ENCODE data around the gene CAMK1. TPM values are rescaled to one million over a fixed set of nuclear protein-coding genes. Genes with fewer than 3 reads are reported as not detected.

The CAMK1 gene
- total and polyA plus RNA-seq, 5 donors: 20.1 to 24.9 (median 21.6) TPM

GRCh38 chr3:9736831-9737230, 32.9 kb downstream of the CAMK1 start:
- no peaks in the 10 kb centered on the region for H3K9me3 ChIP-seq (ENCODE audit: control insufficient read depth, low read length)
- no peaks in the 10 kb centered on the region for H3K27me3 ChIP-seq (ENCODE audit: control insufficient read depth, insufficient read depth)
- DNase-seq (no peak), ATAC-seq (no peak)
- H3K4me1 ChIP-seq (ENCODE audit: control insufficient read depth, insufficient read depth, low read length): peaks cover 8% of the 10 kb centered on the region
- H3K27ac ChIP-seq (ENCODE audit: low read length): no peak overlapping the region
- 51% methylated on average over 2 of the region's 2 CpGs for WGBS
- H3K4me3 ChIP-seq (ENCODE audit: low read length): no peak overlapping the region
- intact Hi-C loops (cut with DNase I): loop anchor here in 1 of 4 donors (10.0 kb wide), 1 partner anchor 48 kb away; no protein-coding TSS in a partner anchor

GRCh38 chr3:9732740-9733115, 37.0 kb downstream of the CAMK1 start:
- H3K27ac ChIP-seq (ENCODE audit: low read length): no peak overlapping the region

GRCh38 chr3:9732080-9732739, 37.5 kb downstream of the CAMK1 start:
- no peaks in the 10 kb centered on the region for H3K27me3 ChIP-seq (ENCODE audit: control insufficient read depth, insufficient read depth)
- 2% methylated on average over 41 of the region's 41 CpGs for WGBS
- H3K27ac ChIP-seq (ENCODE audit: low read length): no peak overlapping the region
- peak overlapping the region; percentile 92 for H3K4me3 ChIP-seq (ENCODE audit: low read length)
- DNase-seq (peak; percentile 45 to 74 (median 70)), ATAC-seq (peak; percentile 1 to 15)
- intact Hi-C loops (cut with DNase I): loop anchor here in 1 of 4 donors (5.0 to 10.0 kb wide), 2 partner anchors 53 to 230 kb away; no protein-coding TSS in a partner anchor
- H3K9me3 ChIP-seq (ENCODE audit: control insufficient read depth, low read length): no peaks in the 10 kb centered on the region
- peaks cover 8% of the 10 kb centered on the region for H3K4me1 ChIP-seq (ENCODE audit: control insufficient read depth, insufficient read depth, low read length)

More at GRCh38 chr3:9732740-9733115, 37.0 kb downstream of the CAMK1 start:
- intact Hi-C loops (cut with DNase I): loop anchor here in 1 of 4 donors (5.0 to 10.0 kb wide), 2 partner anchors 52 to 230 kb away; no protein-coding TSS in a partner anchor
- peak in 1 of 3 donors; percentile 67 for DNase-seq
- no peak for ATAC-seq
- peak overlapping the region; percentile 92 for H3K4me3 ChIP-seq (ENCODE audit: low read length)
- 37% methylated on average over 7 of the region's 7 CpGs for whole genome bisulfite sequencing
- no peaks in the 10 kb centered on the region for H3K9me3 ChIP-seq (ENCODE audit: control insufficient read depth, low read length)
- H3K4me1 ChIP-seq (ENCODE audit: control insufficient read depth, insufficient read depth, low read length): peaks cover 8% of the 10 kb centered on the region
- H3K27me3 ChIP-seq (ENCODE audit: control insufficient read depth, insufficient read depth): no peaks in the 10 kb centered on the region

- Histone ChIP-seq H3K27ac (ENCODE audit: low read length) (peak within 1 kb of the TSS; percentile 95), H3K27me3 (ENCODE audit: control insufficient read depth, insufficient read depth) (no peaks in the 10 kb centered on the region), H3K9me3 (ENCODE audit: control insufficient read depth, low read length) (no peaks in the 10 kb centered on the region), H3K4me1 (ENCODE audit: control insufficient read depth, insufficient read depth, low read length) (peaks cover 8% of the 10 kb centered on the region), H3K4me3 (ENCODE audit: low read length) (peak within 1 kb of the TSS; percentile 92)
- DNase-seq (peak; percentile 99 to 100 (median 100)), ATAC-seq (peak; percentile 99)
- under 1% methylated on average over 88 of the region's 88 CpGs for WGBS
- intact Hi-C loops (cut with DNase I): loop anchor here in 1 of 4 donors (5.0 to 10.0 kb wide), 2 partner anchors 53 to 229 kb away; no protein-coding TSS in a partner anchor
Observed at GRCh38 chr3:9731206-9732079, 38.3 kb downstream of the CAMK1 start, which contains the start of gene BRPF1. Gene BRPF1 (plus strand): TSS chr3:9731735. CDS start chr3:9734141, 2,406 bp downstream.

- H3K4me1 ChIP-seq (ENCODE audit: control insufficient read depth, insufficient read depth, low read length): peaks cover 8% of the 10 kb centered on the region
- intact Hi-C loops (cut with DNase I): loop anchor here in 1 of 4 donors (5.0 to 10.0 kb wide), 2 partner anchors 54 to 228 kb away; no protein-coding TSS in a partner anchor
- H3K27me3 ChIP-seq (ENCODE audit: control insufficient read depth, insufficient read depth): no peaks in the 10 kb centered on the region
- DNase-seq (no peak), ATAC-seq (peak; percentile 79 to 82)
- H3K27ac ChIP-seq (ENCODE audit: low read length): peak overlapping the region; percentile 79
- H3K9me3 ChIP-seq (ENCODE audit: control insufficient read depth, low read length): no peaks in the 10 kb centered on the region
- 1% methylated on average over 17 of the region's 17 CpGs for WGBS
- peak overlapping the region; percentile 51 for H3K4me3 ChIP-seq (ENCODE audit: low read length)
Observed at GRCh38 chr3:9730657-9731205, 39.0 kb downstream of the CAMK1 start.

GRCh38 chr3:9729419-9729818, 40.3 kb downstream of the CAMK1 start:
- no peak overlapping the region for H3K4me3 ChIP-seq (ENCODE audit: low read length)
- H3K4me1 ChIP-seq (ENCODE audit: control insufficient read depth, insufficient read depth, low read length): peaks cover 8% of the 10 kb centered on the region
- no peaks in the 10 kb centered on the region for H3K27me3 ChIP-seq (ENCODE audit: control insufficient read depth, insufficient read depth)
- H3K27ac ChIP-seq (ENCODE audit: low read length): no peak overlapping the region
- intact Hi-C loops (cut with DNase I): loop anchor here in 1 of 4 donors (10.0 kb wide), 1 partner anchor 225 kb away; no protein-coding TSS in a partner anchor
- no peaks in the 10 kb centered on the region for H3K9me3 ChIP-seq (ENCODE audit: control insufficient read depth, low read length)
- WGBS: 89% methylated on average over 10 of the region's 10 CpGs
- no peak for ATAC-seq
- no peak for DNase-seq

- no peak for DNase-seq
- intact Hi-C loops (cut with DNase I): loop anchor here in 1 of 4 donors (10.0 kb wide), 1 partner anchor 223 kb away; no protein-coding TSS in a partner anchor
- Histone ChIP-seq H3K27ac (ENCODE audit: low read length) (no peak overlapping the region), H3K4me1 (ENCODE audit: control insufficient read depth, insufficient read depth, low read length) (peaks cover 3% of the 10 kb centered on the region), H3K9me3 (ENCODE audit: control insufficient read depth, low read length) (no peaks in the 10 kb centered on the region), H3K4me3 (ENCODE audit: low read length) (no peak overlapping the region), H3K27me3 (ENCODE audit: control insufficient read depth, insufficient read depth) (no peaks in the 10 kb centered on the region)
- ATAC-seq: no peak
- 83% methylated on average over 2 of the region's 2 CpGs for WGBS
Observed at GRCh38 chr3:9727743-9728142, 42.0 kb downstream of the CAMK1 start.

GRCh38 chr3:9727041-9727595, 42.6 kb downstream of the CAMK1 start:
- intact Hi-C loops (cut with DNase I): loop anchor here in 1 of 4 donors (10.0 kb wide), 1 partner anchor 222 kb away; no protein-coding TSS in a partner anchor
- Histone ChIP-seq H3K27me3 (ENCODE audit: control insufficient read depth, insufficient read depth) (no peaks in the 10 kb centered on the region), H3K27ac (ENCODE audit: low read length) (no peak overlapping the region), H3K9me3 (ENCODE audit: control insufficient read depth, low read length) (no peaks in the 10 kb centered on the region), H3K4me1 (ENCODE audit: control insufficient read depth, insufficient read depth, low read length) (no peaks in the 10 kb centered on the region), H3K4me3 (ENCODE audit: low read length) (no peak overlapping the region)
- ATAC-seq: no peak
- no peak for DNase-seq
- WGBS: 6% methylated on average over 11 of the region's 11 CpGs

- no peak overlapping the region for H3K4me3 ChIP-seq (ENCODE audit: low read length)
- H3K9me3 ChIP-seq (ENCODE audit: control insufficient read depth, low read length): no peaks in the 10 kb centered on the region
- ATAC-seq: no peak
- intact Hi-C loops (cut with DNase I): loop anchor here in 1 of 4 donors (10.0 kb wide), 1 partner anchor 221 kb away; no protein-coding TSS in a partner anchor
- H3K27ac ChIP-seq (ENCODE audit: low read length): no peak overlapping the region
- WGBS: 67% methylated on average over 4 of the region's 4 CpGs
- H3K4me1 ChIP-seq (ENCODE audit: control insufficient read depth, insufficient read depth, low read length): no peaks in the 10 kb centered on the region
- H3K27me3 ChIP-seq (ENCODE audit: control insufficient read depth, insufficient read depth): no peaks in the 10 kb centered on the region
- no peak for DNase-seq
Observed at GRCh38 chr3:9725775-9726515, 43.8 kb downstream of the CAMK1 start.

- no peaks in the 10 kb centered on the region for H3K27me3 ChIP-seq (ENCODE audit: control insufficient read depth, insufficient read depth)
- intact Hi-C loops (cut with DNase I): loop anchor here in 1 of 4 donors (10.0 kb wide), 1 partner anchor 217 kb away; no protein-coding TSS in a partner anchor
- no peak for DNase-seq
- H3K27ac ChIP-seq (ENCODE audit: low read length): no peak overlapping the region
- WGBS: 81% methylated on average over 2 of the region's 2 CpGs
- H3K4me1 ChIP-seq (ENCODE audit: control insufficient read depth, insufficient read depth, low read length): no peaks in the 10 kb centered on the region
- no peak for ATAC-seq
- H3K4me3 ChIP-seq (ENCODE audit: low read length): no peak overlapping the region
- no peaks in the 10 kb centered on the region for H3K9me3 ChIP-seq (ENCODE audit: control insufficient read depth, low read length)
Observed at GRCh38 chr3:9721700-9722060, 48.1 kb downstream of the CAMK1 start.
